HUES6 (cell line): ENCODE results near the gene TRAPPC8.
"Not testable (repeated sequence)": the region's sequence is repeated elsewhere in the genome, so short reads cannot be mapped to it uniquely, and the experiment has no call there.

Experiments
- H3K27ac ChIP-seq: 2 replicates; pipeline ENCODE4 v1.7.0; 2013; ENCODE audit warnings: low read depth, mild to moderate bottlenecking, low read length, inconsistent platforms
- H3K27me3 ChIP-seq: 2 replicates; pipeline ENCODE4 v1.6.1; 2013; ENCODE audit warnings: low read length; ENCODE audit not compliant: control insufficient read depth, insufficient read depth
- H3K36me3 ChIP-seq: 2 replicates; pipeline ENCODE4 v1.6.1; 2013; ENCODE audit warnings: low read length; ENCODE audit not compliant: control insufficient read depth, insufficient read depth
- H3K4me1 ChIP-seq: 2 replicates; pipeline ENCODE4 v1.6.1; 2013; ENCODE audit warnings: low read length; ENCODE audit not compliant: control insufficient read depth, insufficient read depth
- H3K4me3 ChIP-seq: 2 replicates; pipeline ENCODE4 v1.5.1; 2013; ENCODE audit warnings: low read depth, low read length
- H3K9ac ChIP-seq: one replicate; pipeline ENCODE4 v1.6.1; 2013; ENCODE audit warnings: mild to moderate bottlenecking, low read length
- H3K9me3 ChIP-seq: 2 replicates; pipeline ENCODE4 v1.6.1; 2013; ENCODE audit warnings: low read depth, low read length; ENCODE audit not compliant: control insufficient read depth, insufficient read depth

The TRAPPC8 gene

GRCh38 chr18:31943878-31944816, 1.2 kb upstream of the TRAPPC8 start:
- Histone ChIP-seq H3K9me3 (peaks cover 11% of the 10 kb centered on the region), H3K4me3 (peak overlapping the region; percentile 92), H3K36me3 (peaks cover 2% of the 10 kb centered on the region; the same call in 1 of the 2 replicates), H3K27me3 (no peaks in the 10 kb centered on the region), H3K9ac (peak overlapping the region; percentile 84), H3K4me1 (peaks cover 11% of the 10 kb centered on the region), H3K27ac (peak overlapping the region; percentile 41; the same call in 1 of the 2 replicates)

GRCh38 chr18:31942291-31942998, 483 bp downstream of the TRAPPC8 start:
- peak overlapping the region; percentile 90; the same call in 1 of the 2 replicates for H3K27ac ChIP-seq
- H3K9ac ChIP-seq: peak overlapping the region; percentile 87
- peaks cover 11% of the 10 kb centered on the region for H3K4me1 ChIP-seq
- peak overlapping the region; percentile 76 for H3K4me3 ChIP-seq
- H3K9me3 ChIP-seq: peaks cover 1% of the 10 kb centered on the region; the same call in 1 of the 2 replicates
- H3K36me3 ChIP-seq: peaks cover 2% of the 10 kb centered on the region; the same call in 1 of the 2 replicates
- no peaks in the 10 kb centered on the region for H3K27me3 ChIP-seq

GRCh38 chr18:31941010-31941809, 1.7 kb downstream of the TRAPPC8 start:
- Histone ChIP-seq H3K4me3 (peak overlapping the region; percentile 76), H3K9ac (no peak overlapping the region), H3K27ac (no peak overlapping the region), H3K9me3 (no peaks in the 10 kb centered on the region), H3K27me3 (no peaks in the 10 kb centered on the region), H3K36me3 (peaks cover 5% of the 10 kb centered on the region), H3K4me1 (peaks cover 8% of the 10 kb centered on the region)

GRCh38 chr18:31934773-31935172, 8.2 kb downstream of the TRAPPC8 start:
- not testable (repeated sequence) for H3K4me3 ChIP-seq, H3K27ac ChIP-seq, H3K9me3 ChIP-seq, H3K27me3 ChIP-seq, H3K4me1 ChIP-seq, H3K9ac ChIP-seq
- peaks cover 22% of the 10 kb centered on the region for H3K36me3 ChIP-seq

- no peak overlapping the region for H3K9ac ChIP-seq
- H3K36me3 ChIP-seq: peaks cover 43% of the 10 kb centered on the region
These were observed 11.1 kb downstream of the TRAPPC8 start for GRCh38 chr18:31931886-31932240.

GRCh38 chr18:31931163-31931885, 11.6 kb downstream of the TRAPPC8 start:
- H3K9ac ChIP-seq: no peak overlapping the region
- H3K9me3 ChIP-seq: no peaks in the 10 kb centered on the region
- H3K4me3 ChIP-seq: no peak overlapping the region
- H3K4me1 ChIP-seq: no peaks in the 10 kb centered on the region
- H3K27me3 ChIP-seq: no peaks in the 10 kb centered on the region
- peaks cover 46% of the 10 kb centered on the region for H3K36me3 ChIP-seq
- H3K27ac ChIP-seq: no peak overlapping the region

More at GRCh38 chr18:31931886-31932240, 11.1 kb downstream of the TRAPPC8 start:
- Histone ChIP-seq H3K9me3 (no peaks in the 10 kb centered on the region), H3K27ac (no peak overlapping the region), H3K4me1 (no peaks in the 10 kb centered on the region), H3K27me3 (no peaks in the 10 kb centered on the region), H3K4me3 (no peak overlapping the region)

GRCh38 chr18:31929273-31929672, 13.7 kb downstream of the TRAPPC8 start:
- no peaks in the 10 kb centered on the region for H3K4me1 ChIP-seq
- H3K27ac ChIP-seq: no peak overlapping the region
- no peak overlapping the region for H3K9ac ChIP-seq
- H3K27me3 ChIP-seq: no peaks in the 10 kb centered on the region
- H3K9me3 ChIP-seq: no peaks in the 10 kb centered on the region
- peaks cover 52% of the 10 kb centered on the region for H3K36me3 ChIP-seq
- H3K4me3 ChIP-seq: no peak overlapping the region

GRCh38 chr18:31926988-31927387, 15.9 kb downstream of the TRAPPC8 start:
- not testable (repeated sequence) for H3K9ac ChIP-seq, H3K4me1 ChIP-seq, H3K4me3 ChIP-seq, H3K9me3 ChIP-seq, H3K27me3 ChIP-seq, H3K27ac ChIP-seq
- H3K36me3 ChIP-seq: peaks cover 58% of the 10 kb centered on the region

GRCh38 chr18:31920277-31920676, 22.7 kb downstream of the TRAPPC8 start:
- Histone ChIP-seq H3K9me3 (no peaks in the 10 kb centered on the region), H3K9ac (no peak overlapping the region), H3K27ac (no peak overlapping the region), H3K27me3 (no peaks in the 10 kb centered on the region), H3K4me3 (no peak overlapping the region), H3K36me3 (peaks cover 45% of the 10 kb centered on the region), H3K4me1 (no peaks in the 10 kb centered on the region)

- not testable (repeated sequence) for H3K9ac ChIP-seq, H3K9me3 ChIP-seq, H3K4me1 ChIP-seq, H3K4me3 ChIP-seq, H3K27ac ChIP-seq, H3K27me3 ChIP-seq
- peaks cover 45% of the 10 kb centered on the region for H3K36me3 ChIP-seq
These were observed 23.6 kb downstream of the TRAPPC8 start for GRCh38 chr18:31919366-31919765.
